RWPE1 (cell line): ENCODE data around the gene EEPD1.

ENCODE experiments used
- CTCF ChIA-PET: fragments of 350-600 bp; sonication (Branson Sonifier 250); formaldehyde crosslinking; extraction: SDS; loops from one replicate; lab custom pipeline; 2021; lab: Yijun Ruan, JAX
- POLR2A ChIA-PET: fragments of 400-600 bp; formaldehyde crosslinking; extraction: SDS; loops from one replicate; lab custom pipeline; 2020; ENCODE audit warnings: antibody characterized with exemption; ENCODE audit not compliant: low non-redundant PET; lab: Yijun Ruan, JAX
- DNase-seq: peaks from one replicate; pipeline ENCODE4 v3.0.0; 2012; ENCODE audit warnings: low spot score
- H3K27ac ChIP-seq: fragments of 450-650 bp; 2 replicates; pipeline ENCODE4 v1.5.1; 2017
- TF ChIP-seq, protein P1 (sequence below): fragments of 450-650 bp; conservative IDR thresholded peaks from 2 replicates; pipeline ENCODE4 v1.5.1; 2017; ENCODE audit warnings: low read depth, mild to moderate bottlenecking

The EEPD1 gene

DNA sequence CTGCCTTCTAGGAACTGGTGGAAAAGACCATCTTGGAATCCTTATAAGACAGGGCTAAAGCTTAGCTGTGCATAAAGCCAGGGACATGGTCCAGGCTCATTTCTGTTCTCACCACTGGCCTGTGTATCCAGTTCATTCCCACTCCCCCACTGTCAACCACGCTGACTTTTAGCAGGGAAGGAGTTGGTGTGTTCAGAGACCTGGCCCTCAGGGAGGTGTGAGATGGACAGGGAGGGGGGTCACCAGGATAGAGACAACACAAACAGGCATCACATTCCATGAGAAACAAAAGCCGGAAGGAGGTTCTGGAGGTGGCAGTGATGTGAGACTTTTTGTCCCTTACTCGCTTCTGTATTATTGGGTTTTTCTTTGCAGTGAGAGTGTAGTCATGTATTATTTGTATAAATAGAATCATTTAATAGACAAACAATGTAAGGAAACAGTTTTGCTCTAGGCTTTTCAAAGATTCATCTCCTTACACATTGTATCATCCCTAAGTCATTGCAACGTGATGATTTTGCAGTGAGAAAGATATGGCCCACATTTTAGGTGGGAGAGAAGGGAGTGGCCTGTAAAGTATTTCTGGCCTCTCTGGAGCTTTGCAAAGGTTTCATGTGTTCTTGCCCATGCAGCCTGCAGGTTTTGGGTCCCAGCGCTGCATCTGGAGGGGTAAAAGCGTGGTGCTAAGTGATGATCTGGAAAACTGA is 52.0 kb downstream of the EEPD1 start:
- H3K27ac ChIP-seq = no peak overlapping the region
- TF ChIP-seq, protein P1, sequence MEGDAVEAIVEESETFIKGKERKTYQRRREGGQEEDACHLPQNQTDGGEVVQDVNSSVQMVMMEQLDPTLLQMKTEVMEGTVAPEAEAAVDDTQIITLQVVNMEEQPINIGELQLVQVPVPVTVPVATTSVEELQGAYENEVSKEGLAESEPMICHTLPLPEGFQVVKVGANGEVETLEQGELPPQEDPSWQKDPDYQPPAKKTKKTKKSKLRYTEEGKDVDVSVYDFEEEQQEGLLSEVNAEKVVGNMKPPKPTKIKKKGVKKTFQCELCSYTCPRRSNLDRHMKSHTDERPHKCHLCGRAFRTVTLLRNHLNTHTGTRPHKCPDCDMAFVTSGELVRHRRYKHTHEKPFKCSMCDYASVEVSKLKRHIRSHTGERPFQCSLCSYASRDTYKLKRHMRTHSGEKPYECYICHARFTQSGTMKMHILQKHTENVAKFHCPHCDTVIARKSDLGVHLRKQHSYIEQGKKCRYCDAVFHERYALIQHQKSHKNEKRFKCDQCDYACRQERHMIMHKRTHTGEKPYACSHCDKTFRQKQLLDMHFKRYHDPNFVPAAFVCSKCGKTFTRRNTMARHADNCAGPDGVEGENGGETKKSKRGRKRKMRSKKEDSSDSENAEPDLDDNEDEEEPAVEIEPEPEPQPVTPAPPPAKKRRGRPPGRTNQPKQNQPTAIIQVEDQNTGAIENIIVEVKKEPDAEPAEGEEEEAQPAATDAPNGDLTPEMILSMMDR = no peak
- CTCF ChIA-PET = no interaction called here
- POLR2A ChIA-PET = no interaction called here
- no peak for DNase-seq

DNA sequence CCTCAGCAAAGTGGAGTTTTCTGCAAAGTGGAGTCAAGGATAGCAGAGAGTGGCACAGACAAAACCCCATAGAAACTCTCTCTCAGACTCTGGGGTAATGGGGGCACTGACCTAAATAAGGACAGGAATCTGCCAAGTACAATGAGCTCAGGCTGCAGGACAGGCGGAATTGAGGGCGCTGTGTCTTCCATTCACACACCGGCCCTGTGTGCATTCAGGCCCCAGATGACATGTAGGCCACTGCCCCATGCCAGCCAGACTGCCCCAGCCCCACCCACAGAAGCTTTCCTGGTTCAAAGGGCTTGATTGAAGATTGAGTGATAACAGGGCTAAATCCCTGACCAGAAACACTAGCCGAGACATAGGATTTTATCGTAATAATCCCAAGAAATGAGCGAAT is 52.7 kb downstream of the EEPD1 start:
- POLR2A ChIA-PET = no interaction called here
- TF ChIP-seq, protein P1 = no peak
- CTCF ChIA-PET = no interaction called here
- H3K27ac ChIP-seq = no peak overlapping the region
- no peak for DNase-seq

DNA sequence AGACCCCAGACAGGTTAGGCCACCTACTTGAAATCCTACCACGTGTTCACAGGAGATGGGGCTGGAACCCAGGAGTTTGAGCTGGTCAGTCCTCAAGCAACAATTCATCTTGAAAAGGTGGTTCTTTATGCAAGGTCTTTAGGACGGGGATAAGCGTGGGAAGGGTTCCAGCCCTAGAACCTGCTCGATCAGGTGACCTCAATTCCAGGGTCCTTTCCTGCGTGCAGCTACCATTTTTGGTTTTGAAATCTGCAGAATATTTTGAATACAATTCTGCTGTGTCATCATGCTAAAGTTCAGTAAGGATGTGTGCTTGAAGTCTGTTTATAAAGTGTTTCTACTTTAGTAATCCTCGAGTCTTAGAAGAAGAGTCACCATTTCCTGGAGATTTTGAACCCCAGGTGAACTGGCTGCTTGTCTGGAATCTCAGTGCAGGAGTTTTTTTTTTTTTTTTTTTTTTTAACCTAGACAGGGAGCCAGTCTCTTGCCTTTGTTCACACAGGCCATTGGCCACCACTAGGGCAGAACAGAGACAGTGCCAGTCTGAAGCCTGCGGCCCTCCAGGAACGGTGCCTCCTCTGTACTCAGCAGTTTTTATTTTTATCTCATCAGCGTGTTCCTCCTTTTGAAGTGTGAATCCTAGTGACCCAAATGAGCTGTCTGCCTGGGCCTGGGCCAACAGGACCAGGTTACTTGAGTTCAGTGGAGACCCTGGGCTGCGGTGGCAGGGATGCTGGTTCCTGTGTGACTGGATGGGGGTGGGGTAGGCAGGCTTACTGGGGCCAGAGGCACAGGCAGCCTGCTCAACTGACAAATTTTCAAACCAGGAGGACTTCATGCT is 54.6 kb downstream of the EEPD1 start:
- TF ChIP-seq, protein P1 = no peak
- H3K27ac ChIP-seq = peak overlapping the region; percentile 23; the same call in 1 of the 2 replicates
- POLR2A ChIA-PET = no interaction called here
- DNase-seq = peak; percentile 44
- CTCF ChIA-PET = no interaction called here

DNA sequence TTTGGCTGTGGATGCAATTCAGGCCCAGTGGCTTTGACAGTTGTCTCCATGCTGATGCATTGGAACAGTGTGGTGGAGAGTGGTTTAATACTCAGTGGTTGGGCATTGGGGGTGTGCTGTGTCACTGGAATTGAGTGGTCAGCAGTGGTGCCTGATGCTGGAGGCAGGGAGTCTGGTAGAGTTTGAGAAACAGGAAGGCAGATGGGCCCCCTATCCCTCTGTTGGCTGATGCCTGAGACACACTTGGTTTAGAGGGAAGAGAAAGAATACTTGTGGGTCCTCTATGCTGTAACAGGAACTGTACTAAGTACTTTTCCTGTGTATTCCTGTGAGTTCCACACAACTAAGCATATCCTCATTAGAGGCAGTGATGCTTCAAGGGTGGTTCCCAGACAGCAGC is 55.4 kb downstream of the EEPD1 start:
- H3K27ac ChIP-seq = no peak overlapping the region
- CTCF ChIA-PET = interaction anchor here (0.6 kb wide), 1 partner anchor 12 kb away, joined by 3 read pairs; no protein-coding TSS in a partner anchor
- DNase-seq = no peak
- TF ChIP-seq, protein P1 = no peak
- POLR2A ChIA-PET = no interaction called here

DNA sequence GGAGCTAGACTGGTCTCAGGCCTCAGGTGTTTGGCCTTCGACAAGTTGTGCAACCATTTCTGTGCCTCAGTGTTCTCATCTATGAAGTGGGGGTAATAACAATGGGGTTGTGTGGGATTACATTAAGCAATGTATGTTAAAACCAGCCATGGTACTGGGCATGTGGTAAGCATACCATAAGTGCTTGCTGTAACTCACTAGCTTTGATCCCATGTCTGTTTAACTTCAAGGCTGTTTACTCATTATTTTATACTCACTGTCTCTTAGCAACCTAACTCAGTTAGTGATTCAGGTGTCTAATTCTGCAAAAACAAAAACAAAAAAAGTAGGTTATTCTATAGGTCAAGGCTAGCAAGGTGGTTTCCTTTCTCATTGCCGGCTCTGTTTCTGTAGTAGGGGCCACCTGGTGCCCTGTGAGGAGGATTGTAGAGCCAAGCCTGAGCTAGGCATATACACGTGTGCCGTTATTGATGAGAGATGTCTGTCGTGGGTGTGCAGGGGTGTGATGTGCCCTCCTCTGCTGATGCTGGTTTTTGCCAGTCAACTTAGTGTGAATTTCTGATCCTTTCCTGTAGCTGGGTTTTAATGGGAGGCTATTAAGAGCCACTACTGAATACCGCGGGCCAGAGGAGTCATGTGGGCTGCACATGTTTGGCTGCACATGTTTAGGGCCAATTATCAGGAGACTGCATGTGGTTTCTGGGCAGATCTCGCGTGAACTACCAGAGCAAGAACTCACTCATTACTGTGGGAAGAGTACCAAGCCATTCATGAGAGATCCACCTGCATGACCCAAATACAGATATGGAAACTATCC is 56.2 kb downstream of the EEPD1 start:
- TF ChIP-seq, protein P1 = no peak
- DNase-seq = peak; percentile 10
- POLR2A ChIA-PET = no interaction called here
- CTCF ChIA-PET = interaction anchor here (0.6 kb wide), 1 partner anchor 13 kb away, joined by 3 read pairs; no protein-coding TSS in a partner anchor
- H3K27ac ChIP-seq = no peak overlapping the region

DNA sequence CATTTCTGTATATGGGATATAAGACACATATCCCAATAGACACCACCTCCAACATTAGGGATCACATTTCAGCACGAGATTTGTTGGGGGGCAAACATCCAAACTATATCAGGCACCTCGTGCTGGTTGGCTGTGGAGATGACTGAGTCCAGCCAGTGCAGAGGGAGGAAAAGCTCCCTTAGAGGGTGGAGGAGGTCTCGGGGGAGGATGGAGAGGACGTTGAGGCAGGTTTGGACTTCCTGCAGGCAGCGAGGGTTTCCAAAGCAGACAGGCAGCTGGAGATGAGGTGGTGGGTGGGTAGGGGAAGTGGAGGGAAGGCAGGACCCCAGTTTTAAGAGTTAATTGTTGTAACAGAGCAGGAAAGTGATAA is 56.7 kb downstream of the EEPD1 start:
- ChIA-PET POLR2A (no interaction called here), CTCF (no interaction called here)
- TF ChIP-seq, protein P1 = no peak
- no peak for DNase-seq
- no peak overlapping the region for H3K27ac ChIP-seq
